ENCODE data around the gene PLCD4.
A peak's percentile ranks its signal among the peaks of the same experiment; 100 is the strongest.

PLCD4 gene

GRCh38 chr2:218662377-218662776, 54.7 kb downstream of the PLCD4 start:
- Histone ChIP-seq H3K4me3 (no peak overlapping the region), H3K27ac (no peak overlapping the region)
- no peak for TF ChIP-seq CTCF (IDR thresholded peaks at IDR 0.05)
- DNase-seq (ENCODE audit: low spot score) = no peak

- Histone ChIP-seq H3K27ac (no peak overlapping the region), H3K4me3 (no peak overlapping the region)
- DNase-seq (ENCODE audit: low spot score) = no peak
- TF ChIP-seq CTCF (IDR thresholded peaks at IDR 0.05) = no peak
Observed at GRCh38 chr2:218662827-218663226, 55.1 kb downstream of the PLCD4 start.

DNA sequence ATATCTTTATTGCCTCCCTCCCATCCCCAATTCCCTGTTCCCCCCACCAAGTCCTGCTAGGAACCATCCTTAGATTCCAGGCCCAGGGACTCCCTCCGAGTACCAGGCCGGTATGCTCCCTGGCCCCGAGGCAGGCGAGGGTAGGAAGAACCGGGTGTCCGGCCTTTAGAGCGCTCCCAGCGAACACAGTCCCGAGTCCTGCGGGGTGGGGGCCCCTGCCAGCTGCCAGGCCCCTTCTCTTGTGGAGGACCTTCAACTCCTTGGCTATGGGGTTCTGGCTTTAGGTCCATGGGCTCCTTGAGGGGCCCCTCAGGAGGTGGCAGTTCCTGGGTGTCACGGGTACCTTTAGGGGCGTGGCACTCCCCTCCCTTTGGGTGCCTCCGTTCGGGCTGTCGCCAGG, 56.2 kb downstream of the PLCD4 start:
- no peak for TF ChIP-seq CTCF (IDR thresholded peaks at IDR 0.05)
- DNase-seq (ENCODE audit: low spot score) = no peak
- H3K4me3 ChIP-seq = no peak overlapping the region
- H3K27ac ChIP-seq = no peak overlapping the region

DNA sequence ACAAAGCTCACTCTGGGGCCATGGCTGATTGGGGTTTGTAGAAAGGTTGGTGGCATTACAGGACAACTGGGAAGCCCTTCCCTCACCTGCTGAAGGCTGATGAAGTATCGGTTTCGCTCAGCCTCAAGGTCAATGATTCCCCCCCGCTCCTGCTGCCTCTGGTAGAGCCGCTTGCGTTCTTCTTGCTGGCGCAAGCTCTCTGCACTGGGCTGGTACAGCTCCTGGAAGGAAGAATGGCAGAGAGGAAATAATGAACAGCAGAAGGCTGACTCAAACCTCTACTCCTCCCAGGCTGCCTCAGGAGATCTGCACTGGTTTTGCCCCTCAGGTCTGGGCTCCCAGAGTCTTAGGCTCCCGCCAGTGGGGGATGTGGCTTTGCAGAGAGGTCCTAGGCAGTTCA, 57.0 kb downstream of the PLCD4 start:
- no peak overlapping the region for H3K4me3 ChIP-seq
- no peak for TF ChIP-seq CTCF (IDR thresholded peaks at IDR 0.05)
- H3K27ac ChIP-seq = no peak overlapping the region
- DNase-seq (ENCODE audit: low spot score) = no peak

DNA sequence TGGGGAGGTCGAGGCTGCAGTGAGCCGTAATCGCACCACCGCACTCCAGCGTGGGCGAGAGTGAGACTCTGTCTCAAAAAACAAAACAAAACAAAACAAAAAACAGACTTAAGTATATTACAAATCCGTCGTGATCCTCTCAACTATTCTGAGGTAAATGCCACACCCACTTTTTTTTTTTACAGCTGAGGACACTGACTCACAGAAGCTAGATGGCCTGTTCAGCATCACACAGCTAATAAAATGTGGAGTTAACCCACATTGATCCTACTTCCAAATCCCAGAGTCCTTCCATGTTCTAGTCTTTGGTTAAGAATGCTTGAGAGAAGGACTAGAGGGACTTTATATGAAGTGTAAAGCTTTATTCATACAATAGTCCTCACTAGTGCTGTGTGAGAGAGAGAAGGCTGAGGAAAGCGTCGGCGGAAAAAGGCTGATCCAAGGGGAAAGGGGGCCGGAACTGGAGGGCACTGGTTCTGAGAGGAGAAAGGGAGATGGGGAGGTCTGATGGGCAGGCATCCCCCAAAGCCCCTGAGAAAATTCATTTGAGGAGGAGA, 63.5 kb downstream of the PLCD4 start:
- TF ChIP-seq CTCF (IDR thresholded peaks at IDR 0.05) = no peak
- peak overlapping the region; percentile 84 for H3K4me3 ChIP-seq
- H3K27ac ChIP-seq = peak overlapping the region; percentile 35 to 84
- DNase-seq (ENCODE audit: low spot score) = no peak

GRCh38 chr2:218671654-218672566, 64.2 kb downstream of the PLCD4 start, which contains the start of the genes RNF25 and STK36:
Gene RNF25, minus strand, starts transcription at chr2:218672002. Its CDS starts 32 bp downstream, at chr2:218671970.
Gene STK36, plus strand, starts transcription at chr2:218672086. Its CDS starts 744 bp downstream, at chr2:218672830.
- no peak for TF ChIP-seq CTCF (IDR thresholded peaks at IDR 0.05)
- H3K4me3 ChIP-seq = peak within 1 kb of the TSS; percentile 84
- peak; percentile 88 for DNase-seq (ENCODE audit: low spot score)

More at GRCh38 chr2:218671654-218672566, 64.2 kb downstream of the PLCD4 start, which contains the start of the genes RNF25 and STK36:
- H3K27ac ChIP-seq = peak within 1 kb of the TSS; percentile 35 to 84

Data from coronary artery (tissue), 2 donors.